ENCODE measurements around the gene SERP1.
A peak's percentile ranks its signal among the peaks of the same experiment; 100 is the strongest.

SERP1 gene

GRCh38 chr3:150546226-150547044 lies at the start of gene SERP1, which contains the start of gene EIF2A:
TSS of gene SERP1 (minus strand) at chr3:150546496. CDS start at chr3:150546135, 361 bp downstream.
TSS of gene EIF2A (plus strand) at chr3:150546787. CDS start at chr3:150546803, 16 bp downstream.
- DNase-seq: peak; percentile 99

DNA sequence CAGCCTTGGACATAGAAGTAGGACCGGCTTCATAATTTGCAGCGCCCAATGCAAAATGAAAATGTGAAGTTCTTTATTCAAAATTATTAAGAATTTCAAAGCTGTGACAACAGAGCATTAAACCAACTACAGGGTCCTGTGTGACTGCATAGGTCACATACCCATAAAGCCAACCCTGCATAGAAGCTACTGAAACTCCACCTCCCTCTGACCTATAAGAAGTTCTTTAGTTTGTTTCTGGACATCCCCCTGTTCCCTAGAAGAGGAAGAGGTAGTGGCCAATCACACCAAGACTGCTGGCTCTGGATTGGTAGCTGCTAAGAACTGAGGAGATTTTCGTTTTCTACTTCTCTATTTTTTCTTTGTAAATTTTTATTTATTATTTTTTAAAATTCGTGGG lies 47.9 kb upstream of the SERP1 start:
- no peak for DNase-seq

DNA sequence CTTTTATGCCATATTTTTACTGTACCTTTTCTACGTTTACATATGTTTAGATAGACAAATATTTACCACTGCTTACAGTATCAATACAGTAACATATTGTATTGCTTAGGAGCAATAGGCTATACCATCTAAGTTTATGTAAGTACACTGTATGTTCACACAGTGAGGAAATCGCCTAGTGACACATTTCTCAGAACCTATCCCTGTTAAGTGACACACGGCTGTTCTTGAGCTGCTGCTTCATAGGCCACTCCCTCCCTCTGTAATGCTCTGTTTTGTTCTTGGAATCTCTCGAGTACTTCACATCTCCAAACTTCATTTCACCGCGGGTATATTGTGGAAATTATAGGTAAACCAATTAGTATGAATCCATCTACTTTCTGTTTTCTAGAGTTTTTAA lies 43.5 kb upstream of the SERP1 start:
- DNase-seq: no peak

GRCh38 chr3:150588027-150588830 lies 41.9 kb upstream of the SERP1 start:
- DNase-seq: no peak

GRCh38 chr3:150583028-150583427 lies 36.7 kb upstream of the SERP1 start:
- no peak for DNase-seq

DNA sequence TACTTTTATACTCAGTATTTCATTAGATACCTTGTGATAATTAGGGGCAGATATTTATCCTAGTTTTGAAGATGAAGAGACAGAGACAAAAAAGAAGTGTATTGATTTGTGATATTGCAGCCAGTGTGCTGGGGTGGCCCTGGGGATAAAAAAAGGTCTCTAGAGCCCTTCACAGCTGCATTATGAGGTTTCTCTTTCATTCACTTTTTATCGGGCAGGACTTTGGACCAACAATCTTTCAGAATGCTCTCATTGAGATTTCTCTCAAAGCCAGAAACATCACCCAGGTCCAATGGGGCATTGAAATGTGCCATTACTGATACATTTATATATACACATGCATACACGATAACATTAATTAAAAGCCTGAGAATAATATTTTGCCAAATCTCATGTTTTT lies 36.3 kb upstream of the SERP1 start:
- DNase-seq: no peak

DNA sequence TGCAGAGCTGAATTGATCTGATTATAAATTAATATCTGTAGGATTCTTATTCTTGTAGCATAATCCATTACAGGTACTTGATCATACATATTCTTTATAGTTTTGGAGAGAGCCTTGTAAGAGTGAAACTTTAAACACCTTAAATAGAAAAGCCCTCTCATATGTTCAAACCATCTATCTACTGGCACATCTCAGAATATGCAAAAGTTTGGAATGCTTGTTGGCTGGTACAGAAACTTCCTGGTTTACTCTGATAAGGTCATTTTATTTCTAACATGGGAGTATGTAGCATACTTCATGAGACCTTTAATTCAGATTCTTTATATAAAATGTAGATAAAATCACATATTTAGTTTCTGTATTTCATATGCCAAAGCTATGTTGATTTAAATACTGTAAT lies 34.9 kb upstream of the SERP1 start:
- no peak for DNase-seq

DNA sequence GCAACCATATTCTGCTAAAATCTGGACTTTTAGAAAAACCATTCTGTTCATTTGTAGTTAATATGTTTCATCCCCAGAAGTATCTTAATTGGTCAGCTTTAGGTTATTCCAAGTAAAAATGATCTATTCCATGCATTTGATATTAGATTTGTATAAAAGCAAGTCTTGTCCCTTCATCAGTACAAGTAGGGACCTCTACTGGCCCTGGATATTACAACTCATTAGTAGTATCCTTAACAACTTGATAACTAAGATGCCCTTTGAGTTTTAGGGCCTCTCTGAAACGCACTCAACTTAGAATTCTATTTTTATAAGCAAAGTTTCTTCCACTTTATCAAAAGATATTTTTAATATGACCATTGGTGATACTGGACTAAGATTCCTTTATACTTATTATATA lies 31.6 kb upstream of the SERP1 start:
- peak; percentile 5 for DNase-seq

DNA sequence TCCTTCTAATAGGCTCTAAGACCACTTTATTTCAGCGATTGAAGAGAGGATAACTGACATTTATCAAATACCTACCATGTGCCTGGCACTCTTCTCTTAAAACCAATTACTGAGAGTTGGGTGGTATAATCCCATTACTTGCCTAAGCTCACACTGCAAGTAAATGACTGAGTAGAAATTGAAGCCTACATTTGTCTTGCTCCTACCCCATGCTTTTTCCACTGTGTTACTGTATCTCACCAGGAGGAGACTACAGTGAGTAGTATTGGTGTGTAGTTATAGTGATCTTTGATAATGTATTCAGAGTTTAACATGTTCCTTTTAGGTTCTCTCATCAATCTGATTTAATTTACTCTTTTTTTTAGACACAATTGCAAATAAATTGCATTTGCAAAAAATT lies 21.0 kb upstream of the SERP1 start:
- no peak for DNase-seq

DNA sequence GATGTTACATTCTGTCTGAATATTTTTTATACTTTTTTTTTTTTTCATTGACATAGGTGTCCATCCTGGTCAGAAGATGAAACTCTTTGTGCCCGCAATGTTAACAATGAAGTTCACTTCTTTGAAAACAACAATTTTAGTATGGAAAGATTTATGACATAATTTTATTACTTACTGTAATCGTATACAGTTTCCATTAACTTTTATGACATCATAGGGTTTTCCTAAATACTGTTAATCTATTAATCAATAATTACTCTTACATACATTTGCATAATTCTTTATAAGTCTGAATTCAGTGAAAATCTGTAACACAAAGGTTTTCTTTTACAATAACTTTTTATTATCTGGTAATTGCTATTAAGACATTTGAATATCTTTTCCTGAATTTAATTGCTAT lies 17.9 kb upstream of the SERP1 start:
- DNase-seq: no peak

DNA sequence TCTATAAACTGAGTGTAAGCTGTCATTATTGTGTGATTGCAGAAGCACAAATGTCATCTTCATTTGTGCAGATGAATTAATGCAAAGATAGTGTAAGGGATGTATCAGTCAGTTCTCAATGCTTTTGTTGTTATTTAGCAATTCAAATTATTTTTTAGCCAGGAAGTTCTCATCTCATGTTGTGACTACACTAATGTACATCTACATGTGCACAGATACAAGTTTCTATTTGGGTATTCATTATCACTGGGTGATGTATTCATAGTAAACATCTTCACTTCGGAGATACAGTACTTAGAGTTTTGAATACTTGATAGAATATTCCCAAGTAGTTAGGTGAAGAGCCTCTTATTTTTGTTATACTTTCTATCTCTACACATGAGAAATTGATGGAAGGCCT lies 11.4 kb upstream of the SERP1 start:
- DNase-seq: no peak

- DNase-seq: no peak
Observed at GRCh38 chr3:150556792-150557191, 10.5 kb upstream of the SERP1 start.

DNA sequence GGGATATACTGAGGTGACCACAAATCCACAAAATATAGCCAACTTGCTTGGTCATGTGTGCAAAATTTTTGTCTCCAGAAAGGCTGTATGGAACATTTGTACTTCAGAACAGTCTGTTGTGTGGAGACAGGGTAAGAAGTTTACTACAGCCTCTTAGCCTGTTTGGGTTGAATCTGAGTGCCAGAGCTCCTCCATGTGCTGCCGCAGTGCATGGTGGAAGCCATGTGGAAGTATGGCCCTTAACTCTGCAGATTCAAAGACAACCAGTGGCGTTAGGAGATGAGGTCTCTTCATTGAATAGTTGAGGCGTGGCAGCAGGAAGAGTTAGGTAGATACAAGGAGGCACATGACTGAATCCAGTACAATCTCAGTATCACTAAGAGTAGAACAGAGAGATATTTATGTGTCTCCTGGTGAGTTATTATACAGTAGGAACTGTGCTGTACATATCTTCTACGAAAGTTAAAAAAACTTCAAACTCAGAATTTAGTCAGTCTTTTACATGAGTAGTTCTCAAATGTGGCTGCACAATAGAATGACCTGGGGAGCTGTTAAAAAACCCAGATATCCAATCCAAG lies 9.7 kb upstream of the SERP1 start:
- no peak for DNase-seq

DNA sequence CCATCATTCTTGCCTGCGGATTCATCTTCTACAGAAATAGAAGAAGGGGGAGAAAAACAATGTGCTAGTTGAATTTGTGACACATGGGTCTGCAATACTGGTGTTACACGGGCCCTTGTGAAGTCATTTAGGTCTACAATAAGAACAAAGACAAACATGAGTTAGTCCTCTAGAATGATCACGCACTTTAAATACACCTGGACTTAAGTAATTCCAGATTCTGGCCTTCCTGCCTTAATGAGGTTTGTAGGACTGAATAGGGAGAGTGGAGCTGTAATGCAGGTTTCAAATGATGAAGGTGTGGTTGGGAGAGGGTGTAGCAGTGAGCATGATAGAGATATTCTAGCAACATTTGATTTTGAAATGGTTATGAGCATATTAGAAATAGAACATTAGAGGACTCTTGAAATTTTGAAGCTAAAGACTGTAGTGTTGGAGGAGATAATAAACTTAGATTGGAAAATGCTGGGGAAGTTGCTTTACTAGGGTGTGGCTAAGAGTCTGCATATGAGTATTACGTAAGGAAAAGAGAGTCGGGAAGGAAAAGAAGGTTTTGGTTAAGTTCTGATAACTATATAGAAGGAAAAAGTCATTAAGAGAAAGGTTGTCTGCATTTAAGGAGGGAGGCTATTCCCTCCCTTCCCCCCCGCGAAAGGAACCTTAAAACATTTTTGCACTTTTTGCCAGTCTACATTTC lies 897 bp upstream of the SERP1 start:
- DNase-seq: no peak

- no peak for DNase-seq
Observed at GRCh38 chr3:150545419-150546225, 674 bp downstream of the SERP1 start.

DNA sequence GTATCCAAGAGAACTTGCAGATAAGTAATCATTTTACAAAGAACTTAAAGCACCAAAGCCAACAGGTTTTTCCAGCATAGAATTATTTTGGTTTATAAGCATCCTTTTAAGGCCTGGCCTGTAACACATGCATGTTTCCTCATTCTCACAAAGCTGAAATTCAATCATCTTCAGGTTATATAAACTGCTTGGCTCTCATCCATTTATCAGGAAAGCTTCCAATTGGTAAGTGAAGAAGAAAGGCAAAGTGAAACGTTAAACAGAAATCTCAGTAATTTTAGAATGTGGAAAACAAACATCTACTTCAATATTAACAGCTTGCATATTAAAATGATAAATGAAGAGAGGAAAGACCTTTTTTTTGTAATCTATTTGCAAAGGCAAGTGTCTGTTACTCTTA lies 1.6 kb downstream of the SERP1 start:
- DNase-seq: peak; percentile 28

GRCh38 chr3:150544041-150544440 lies 2.3 kb downstream of the SERP1 start:
- peak; percentile 72 for DNase-seq

GRCh38 chr3:150543531-150543930 lies 2.8 kb downstream of the SERP1 start:
- DNase-seq: no peak

- DNase-seq: no peak
Observed at GRCh38 chr3:150543128-150543527, 3.2 kb downstream of the SERP1 start.

DNA sequence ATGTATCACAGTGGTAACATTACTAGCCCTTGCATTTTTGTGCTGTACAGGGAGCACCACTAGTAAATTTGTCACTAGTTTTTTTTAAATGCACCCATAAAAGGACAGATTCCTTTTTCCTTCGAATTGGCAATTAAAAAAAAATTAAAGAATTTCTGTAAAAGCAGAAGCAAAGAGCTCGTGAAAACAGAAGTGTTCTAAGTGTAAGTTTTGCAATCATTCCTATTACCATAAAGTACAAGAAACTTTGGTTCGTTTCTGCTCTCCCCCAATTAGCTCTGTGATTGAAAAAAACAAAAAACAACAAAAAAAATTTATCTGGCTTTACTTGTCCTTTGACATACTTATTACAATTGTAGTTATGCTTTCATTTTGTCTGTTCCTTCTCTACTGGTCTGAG lies 5.3 kb downstream of the SERP1 start:
- DNase-seq: no peak

DNA sequence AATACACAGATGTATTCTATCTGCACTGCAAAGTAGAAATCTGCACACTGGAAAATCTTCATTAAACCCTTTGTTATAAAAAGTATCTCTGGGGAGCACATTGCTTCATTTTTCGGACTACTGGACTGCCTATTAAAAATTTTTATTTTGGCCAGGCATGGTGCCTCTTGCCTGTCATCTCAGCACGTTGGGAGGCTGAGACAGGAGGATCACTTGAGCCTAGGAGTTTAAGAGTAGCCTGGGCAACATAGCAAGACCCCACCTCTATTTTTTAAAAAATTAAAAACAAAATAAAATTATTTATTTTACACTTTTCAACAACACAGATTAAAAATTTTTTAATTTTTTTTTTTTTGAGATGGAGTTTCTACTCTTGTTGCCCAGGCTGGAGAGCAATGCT lies 6.0 kb downstream of the SERP1 start:
- DNase-seq: no peak

All from fibroblast of upper back skin (primary cell).